UCSD-AML1 (cell line): ENCODE measurements around the gene PNLIPRP3.

Experiments
- DNase-seq: peaks from one replicate; lab custom pipeline; 2025; ENCODE audit not compliant: unreplicated experiment; lab: John Stamatoyannopoulos, UW

Gene PNLIPRP3

GRCh38 chr10:116450861-116451260 is 23.2 kb downstream of the PNLIPRP3 start:
- DNase-seq, result no peak

DNA sequence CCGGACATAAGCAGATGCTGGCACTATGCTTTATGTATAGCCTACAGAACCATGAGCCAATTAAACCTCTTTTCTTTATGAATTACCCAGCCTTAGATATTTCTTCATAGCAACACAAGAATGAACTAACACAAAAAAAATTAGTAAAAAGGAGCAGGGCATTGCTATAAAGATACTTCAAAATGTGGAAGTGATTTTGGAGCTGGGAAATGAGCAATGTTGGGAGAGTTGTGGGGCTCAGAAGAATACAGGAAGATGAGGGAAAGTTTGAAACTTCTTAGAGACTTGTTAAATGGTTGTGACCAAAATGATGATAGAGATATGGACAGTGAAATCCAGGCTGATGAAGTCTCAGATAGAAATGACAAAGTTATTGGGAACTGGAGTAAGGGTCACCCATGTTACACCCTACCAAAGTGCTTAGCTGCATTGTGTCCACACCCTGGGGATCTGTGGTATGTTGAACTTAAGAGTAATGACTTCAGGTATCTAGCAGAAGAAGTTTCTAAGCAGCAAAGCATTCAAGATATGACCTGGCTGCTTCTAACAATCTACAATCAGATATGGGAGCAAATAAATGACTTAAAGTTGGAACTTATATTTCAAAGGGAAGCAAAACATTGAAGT is 24.2 kb downstream of the PNLIPRP3 start:
- no peak for DNase-seq

GRCh38 chr10:116452338-116452720 is 24.7 kb downstream of the PNLIPRP3 start:
- no peak for DNase-seq

GRCh38 chr10:116457488-116457887 is 29.8 kb downstream of the PNLIPRP3 start:
- DNase-seq, result no peak

DNA sequence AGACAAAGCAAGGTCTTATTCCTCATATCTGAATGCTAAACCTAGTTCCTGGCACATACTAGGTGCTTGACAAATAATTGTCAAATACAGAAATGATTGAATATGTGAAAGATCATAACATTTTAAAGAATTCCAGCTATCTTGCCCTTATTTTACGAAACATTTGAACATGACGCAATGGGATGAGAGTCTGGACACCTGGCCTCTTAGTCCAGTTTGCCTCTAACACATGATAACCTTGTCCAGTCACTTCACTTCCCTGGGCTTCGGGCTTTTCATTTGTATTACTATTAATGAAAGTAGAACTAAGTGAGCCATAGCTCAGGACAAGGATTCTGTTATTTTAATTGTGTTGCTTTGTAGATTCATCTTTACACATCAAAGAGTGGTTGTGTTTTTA is 32.6 kb downstream of the PNLIPRP3 start:
- no peak for DNase-seq

DNA sequence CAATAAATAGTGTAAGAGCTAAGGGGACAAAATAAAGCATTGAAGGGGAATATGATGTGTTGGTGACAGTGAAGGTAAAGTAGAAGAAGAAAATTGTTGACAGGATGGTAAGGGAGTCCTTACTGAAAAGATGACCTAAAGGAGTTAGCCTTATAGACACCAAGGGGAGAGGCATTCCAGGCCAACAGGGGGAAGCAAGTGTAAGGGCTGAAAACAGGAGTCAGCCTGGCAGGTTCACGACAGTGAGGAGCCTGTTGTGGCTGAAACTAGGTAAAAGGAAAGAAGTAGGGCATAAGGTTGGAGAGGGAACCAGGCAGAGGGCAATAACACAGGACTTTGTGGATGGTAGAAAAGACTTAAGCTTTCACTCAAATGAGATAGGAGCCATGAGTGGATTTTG is 34.0 kb downstream of the PNLIPRP3 start:
- DNase-seq, result no peak

DNA sequence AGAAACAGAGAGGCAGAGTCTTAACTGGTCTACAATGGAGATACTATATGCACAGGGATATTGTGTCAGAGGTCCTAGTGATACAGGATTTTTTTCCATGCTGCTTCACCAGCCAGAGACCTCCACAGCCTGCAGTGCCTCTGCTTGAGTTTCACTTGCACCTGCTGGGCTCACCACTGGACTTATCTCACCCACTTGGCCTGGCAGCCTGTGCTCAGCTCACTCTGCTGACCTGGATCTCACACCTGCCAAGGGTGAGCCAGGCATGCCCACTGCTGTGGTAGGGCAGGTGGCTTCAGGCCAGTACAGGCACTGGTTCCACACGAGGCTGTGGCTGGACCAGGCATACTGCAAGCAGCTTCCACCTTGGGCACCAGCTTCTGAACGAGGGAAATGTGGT is 36.6 kb downstream of the PNLIPRP3 start:
- DNase-seq, result no peak

DNA sequence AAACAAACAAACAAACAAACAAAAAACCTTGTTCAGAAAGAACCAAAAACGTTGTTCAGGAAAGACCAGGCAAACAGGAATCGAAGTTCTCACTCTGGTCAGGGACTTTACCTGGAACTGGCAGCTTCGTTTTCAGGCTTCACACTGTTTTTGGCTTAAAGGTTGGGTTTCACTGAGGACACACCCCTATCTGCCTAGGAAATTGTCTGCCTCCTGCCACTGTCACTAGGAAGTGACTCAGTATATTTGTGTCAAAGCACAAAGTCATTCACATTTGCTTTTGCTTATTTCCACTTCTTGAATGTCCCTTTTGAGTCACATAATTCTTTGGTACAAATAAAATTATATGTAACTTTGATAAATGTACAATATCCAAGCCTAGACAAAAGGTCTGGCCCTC is 37.9 kb downstream of the PNLIPRP3 start:
- peak; percentile 14 for DNase-seq

- DNase-seq, result no peak
These were observed 39.2 kb downstream of the PNLIPRP3 start for GRCh38 chr10:116466715-116467422.

GRCh38 chr10:116469437-116469836 is 41.8 kb downstream of the PNLIPRP3 start:
- DNase-seq, result no peak

GRCh38 chr10:116470071-116470470 is 42.4 kb downstream of the PNLIPRP3 start:
- DNase-seq, result no peak

- peak; percentile 18 for DNase-seq
These were observed 43.2 kb downstream of the PNLIPRP3 start for GRCh38 chr10:116470768-116471415.

DNA sequence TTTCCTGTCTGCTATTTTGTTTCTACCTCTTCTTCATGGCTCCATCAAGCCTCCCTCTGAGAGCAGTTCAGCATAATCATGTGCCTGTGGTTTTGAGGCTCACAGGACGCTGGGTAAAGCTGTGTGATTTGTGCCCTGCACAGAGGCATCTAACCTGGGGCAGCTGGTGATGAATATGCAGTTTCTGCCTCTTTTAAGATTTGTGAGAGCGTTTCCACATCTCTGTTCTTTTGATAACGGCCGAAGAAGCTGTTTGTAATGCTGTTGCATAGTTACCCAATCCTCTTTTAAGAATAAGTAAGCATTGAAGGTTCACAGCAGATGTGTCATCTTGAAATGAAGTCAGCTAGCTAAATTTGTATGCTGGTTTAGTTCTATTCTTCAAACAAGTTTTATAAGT is 45.2 kb downstream of the PNLIPRP3 start:
- no peak for DNase-seq

DNA sequence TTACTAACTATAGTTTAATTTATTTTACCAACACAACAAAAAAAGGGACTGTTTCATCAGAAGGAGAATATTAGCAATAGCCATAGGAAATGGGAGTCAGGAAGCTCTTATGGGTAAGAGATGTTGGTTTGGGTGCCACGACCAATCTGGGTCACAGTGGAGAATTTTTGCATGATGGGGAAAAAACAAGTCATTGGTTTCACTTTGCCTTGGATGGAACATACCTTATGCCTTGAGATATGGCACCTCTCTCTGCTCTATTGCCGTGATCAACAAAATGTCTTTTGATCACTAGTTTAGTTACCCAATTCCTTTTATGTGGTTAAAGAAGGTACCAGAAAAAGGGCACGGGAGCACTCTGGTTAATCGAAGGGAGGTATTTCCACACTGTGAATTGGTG is 48.2 kb downstream of the PNLIPRP3 start:
- DNase-seq, result no peak

DNA sequence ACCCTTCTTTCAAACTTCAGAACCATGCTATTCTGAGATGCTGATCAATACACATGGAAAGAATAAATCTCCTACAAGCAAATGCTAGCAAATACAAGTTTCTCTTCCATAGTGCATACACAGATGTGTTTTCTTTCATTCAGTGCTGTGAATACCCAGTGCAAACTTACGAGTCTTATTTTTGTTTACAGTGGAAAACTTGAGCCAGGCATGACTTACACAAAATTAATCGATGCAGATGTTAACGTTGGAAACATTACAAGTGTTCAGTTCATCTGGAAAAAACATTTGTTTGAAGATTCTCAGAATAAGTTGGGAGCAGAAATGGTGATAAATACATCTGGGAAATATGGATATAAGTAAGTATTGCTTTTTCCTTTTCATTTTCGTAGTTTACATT is 48.8 kb downstream of the PNLIPRP3 start:
- DNase-seq, result no peak

DNA sequence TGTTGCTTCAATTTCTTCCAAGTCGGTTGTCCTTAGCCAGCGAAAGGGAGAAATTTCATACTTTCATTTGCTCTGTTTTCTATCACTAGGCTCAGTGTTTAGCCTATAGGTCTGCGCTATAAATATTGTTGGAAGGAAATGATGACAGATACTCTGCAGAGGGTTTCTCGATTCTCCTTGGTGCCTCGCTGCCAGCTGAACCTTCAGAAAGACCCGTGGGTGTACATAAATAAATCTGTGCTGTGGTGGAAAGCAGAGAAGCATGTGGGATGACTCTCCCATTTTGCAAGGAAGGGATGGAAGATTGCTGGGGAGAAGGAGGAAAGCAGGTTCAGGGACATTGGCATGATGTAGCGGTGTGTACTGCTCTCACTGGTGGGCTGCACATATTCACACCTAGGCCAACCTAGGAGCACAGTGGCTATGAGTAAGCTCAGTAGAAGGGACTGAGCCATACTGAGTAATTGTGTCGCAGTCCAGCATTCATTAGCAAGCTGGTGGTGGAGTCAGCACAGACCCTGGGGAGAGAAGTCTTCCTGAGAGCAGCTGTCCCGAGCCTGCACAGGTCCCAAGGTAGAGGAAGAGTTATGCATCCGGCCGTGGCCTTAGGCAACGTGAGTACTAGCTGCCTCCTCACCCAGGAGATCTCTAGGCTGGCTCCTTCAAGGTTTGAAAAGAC is 50.5 kb downstream of the PNLIPRP3 start:
- DNase-seq, result no peak

DNA sequence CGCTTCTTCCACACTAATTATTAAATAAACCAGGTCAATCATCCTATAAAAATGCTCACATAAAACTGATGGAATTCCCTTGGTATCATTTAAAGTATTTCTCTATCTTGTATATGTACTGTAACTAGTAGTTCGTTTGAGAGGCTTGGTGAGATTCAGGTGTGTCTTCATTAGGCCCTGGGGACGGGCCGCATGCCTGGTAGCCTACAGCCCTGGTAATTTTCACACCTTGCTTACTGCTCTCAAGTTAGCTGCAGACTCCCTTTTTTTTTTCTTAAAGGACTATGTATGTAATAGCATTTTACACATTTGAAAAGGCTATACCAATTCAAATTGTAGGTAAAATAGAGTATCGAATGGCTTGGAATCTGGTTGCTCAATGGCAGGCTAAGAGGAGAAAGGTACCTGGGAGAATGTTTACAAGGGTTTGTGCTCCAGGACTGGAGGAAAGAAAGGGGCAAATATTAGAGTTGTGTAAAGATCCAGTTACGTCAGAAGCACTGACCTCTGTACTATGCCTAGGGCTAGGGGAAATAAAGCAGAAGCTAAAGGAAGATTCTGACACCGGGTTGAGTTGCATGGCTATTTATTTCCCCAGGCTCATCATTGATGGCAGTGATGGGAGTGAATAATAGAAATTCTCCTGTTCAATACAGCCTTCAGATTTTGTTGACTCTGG is 59.3 kb downstream of the PNLIPRP3 start:
- no peak for DNase-seq

GRCh38 chr10:116487522-116488430 is 60.1 kb downstream of the PNLIPRP3 start:
- DNase-seq, result no peak

DNA sequence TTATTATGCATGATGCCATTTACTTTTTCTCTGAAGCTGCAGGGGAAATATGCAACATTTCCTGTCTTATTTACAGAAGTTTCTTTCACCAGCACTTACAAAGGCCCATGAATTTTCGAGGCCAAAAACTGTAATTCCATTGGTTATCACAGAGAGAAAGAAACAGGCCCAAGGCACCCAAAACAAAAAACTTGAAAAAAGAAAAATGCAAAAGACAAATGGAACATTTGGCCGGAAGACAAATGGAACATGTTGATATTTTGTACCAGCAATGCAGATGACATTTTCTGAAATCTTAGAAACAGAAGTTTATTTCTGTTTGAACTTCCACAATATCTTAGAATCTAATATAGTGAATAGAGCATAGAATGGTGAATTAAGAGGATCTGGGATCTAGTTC is 61.8 kb downstream of the PNLIPRP3 start:
- no peak for DNase-seq

DNA sequence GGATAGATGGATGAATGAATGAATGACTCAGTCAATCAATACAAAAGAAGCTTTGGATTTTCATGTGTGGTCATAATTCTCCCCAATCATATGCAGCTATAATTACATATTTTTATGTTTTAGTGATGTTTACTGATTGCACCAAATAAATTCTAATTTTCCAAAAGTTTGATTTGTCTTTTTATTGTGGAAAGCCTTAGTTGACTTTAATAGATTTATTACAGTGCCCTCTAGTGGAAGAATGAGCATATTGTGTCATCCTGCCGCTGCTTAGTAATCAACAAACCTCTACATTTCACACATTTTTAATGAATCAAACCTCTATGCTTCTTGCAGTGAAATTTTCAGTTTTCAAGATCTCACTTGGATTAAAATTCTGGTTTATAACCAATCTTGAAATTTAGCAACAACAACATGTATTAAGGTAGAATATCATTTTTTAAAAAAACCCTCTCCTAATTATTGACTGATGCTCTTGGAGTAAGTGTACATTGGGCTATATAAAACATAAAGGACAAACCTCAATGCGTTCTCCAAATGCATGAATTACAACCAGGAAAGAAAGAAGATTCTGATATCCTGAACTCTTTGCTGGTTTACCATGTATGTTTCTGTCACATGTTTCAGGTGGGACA is 62.5 kb downstream of the PNLIPRP3 start:
- no peak for DNase-seq
